ENCODE measurements around the gene NADK2.

DNA sequence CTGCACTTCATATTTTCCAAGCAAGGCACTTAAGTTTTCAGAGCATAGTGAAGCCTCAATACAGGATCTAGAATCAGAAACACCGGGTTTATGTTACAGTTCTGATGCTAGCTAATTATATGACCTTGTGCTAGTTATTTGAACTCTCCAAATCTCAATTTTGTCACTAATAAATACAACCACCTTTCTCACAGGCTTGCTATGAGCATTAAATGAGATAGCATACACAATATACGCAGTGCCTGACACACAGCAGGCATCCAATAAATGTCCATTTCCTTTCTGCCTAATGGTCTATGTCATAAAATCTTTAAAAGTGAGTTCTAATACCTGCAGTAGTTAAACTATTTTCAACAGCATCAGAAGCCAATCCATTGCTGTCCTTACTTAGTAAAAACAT lies 32.9 kb downstream of the NADK2 start:
- TF ChIP-seq SP1 (IDR thresholded peaks at IDR 0.05), result no peak
- TF ChIP-seq NFRKB (IDR thresholded peaks at IDR 0.05), result no peak
- no peak for TF ChIP-seq HDGF (IDR thresholded peaks at IDR 0.05; ENCODE audit: borderline replicate concordance)
- no peak for TF ChIP-seq FOXM1 (IDR thresholded peaks at IDR 0.05; ENCODE audit: borderline replicate concordance)
- TF ChIP-seq ELF4 (IDR thresholded peaks at IDR 0.05), result no peak
